ENCODE data around the gene CARD18. TPM values are rescaled to one million over a fixed set of nuclear protein-coding genes. Genes with fewer than 3 reads are reported as not detected.
"Not testable (repeated sequence)": the region's sequence is repeated elsewhere in the genome, so short reads cannot be mapped to it uniquely, and the experiment has no call there.

CARD18 gene
- total RNA-seq, 1 donor from 2014 or later = 0.63 TPM

DNA sequence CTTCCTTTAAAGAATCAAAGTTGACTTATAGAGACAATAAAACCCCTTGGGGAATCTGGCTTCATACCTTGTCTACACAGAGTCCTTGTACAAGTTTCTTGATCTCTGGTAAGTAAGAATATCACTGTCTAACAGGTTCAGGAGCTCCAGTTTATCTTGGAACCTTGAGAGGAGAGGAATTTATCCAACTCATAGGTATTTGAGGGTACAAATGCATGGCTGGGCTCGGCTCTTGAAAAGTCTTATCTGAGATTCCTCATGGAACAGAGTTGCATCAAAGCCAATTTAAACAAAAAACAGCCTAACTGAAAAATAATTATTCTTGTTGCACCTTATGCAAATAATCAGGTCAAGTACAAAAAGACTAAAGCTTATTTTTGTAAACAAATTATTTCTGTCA, 33.4 kb downstream of the CARD18 start:
- Histone ChIP-seq H3K4me1 (peaks cover 6% of the 10 kb centered on the region), H3K27ac (replicated peaks) (no peak overlapping the region), H3K27me3 (ENCODE audit: low read depth) (no peaks in the 10 kb centered on the region), H3K36me3 (no peaks in the 10 kb centered on the region), H3K4me3 (no peak overlapping the region), H3K9me3 (replicated peaks) (no peaks in the 10 kb centered on the region)
- no peak for DNase-seq
- intact Hi-C loops (cut with micrococcal nuclease) = no loop called here
- TF ChIP-seq, protein P1, sequence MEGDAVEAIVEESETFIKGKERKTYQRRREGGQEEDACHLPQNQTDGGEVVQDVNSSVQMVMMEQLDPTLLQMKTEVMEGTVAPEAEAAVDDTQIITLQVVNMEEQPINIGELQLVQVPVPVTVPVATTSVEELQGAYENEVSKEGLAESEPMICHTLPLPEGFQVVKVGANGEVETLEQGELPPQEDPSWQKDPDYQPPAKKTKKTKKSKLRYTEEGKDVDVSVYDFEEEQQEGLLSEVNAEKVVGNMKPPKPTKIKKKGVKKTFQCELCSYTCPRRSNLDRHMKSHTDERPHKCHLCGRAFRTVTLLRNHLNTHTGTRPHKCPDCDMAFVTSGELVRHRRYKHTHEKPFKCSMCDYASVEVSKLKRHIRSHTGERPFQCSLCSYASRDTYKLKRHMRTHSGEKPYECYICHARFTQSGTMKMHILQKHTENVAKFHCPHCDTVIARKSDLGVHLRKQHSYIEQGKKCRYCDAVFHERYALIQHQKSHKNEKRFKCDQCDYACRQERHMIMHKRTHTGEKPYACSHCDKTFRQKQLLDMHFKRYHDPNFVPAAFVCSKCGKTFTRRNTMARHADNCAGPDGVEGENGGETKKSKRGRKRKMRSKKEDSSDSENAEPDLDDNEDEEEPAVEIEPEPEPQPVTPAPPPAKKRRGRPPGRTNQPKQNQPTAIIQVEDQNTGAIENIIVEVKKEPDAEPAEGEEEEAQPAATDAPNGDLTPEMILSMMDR (IDR thresholded peaks at IDR 0.05; ENCODE audit: borderline replicate concordance) = no peak

DNA sequence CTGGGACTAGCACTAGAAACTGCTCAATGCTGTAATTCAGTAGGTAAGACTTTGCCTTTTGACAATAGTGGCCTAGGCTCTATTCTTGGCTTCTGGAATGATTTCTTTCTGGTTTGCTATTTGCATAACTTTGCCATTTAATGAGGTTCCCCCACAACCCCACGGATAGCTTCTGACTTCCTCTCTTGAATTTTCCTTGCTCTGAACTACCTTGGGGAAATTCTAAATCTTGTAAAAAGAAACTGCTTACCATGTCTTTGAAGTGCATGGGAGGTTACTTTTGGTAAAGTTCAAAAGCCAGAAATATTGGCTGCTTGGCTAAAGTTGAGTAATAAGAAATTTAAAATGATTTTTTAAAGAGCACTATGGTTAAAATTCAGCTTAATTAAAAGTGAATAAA, 35.3 kb downstream of the CARD18 start:
- H3K36me3 ChIP-seq = no peaks in the 10 kb centered on the region
- intact Hi-C loops (cut with micrococcal nuclease) = no loop called here
- no peak for DNase-seq
- H3K27me3 ChIP-seq (ENCODE audit: low read depth) = no peaks in the 10 kb centered on the region
- no peaks in the 10 kb centered on the region for H3K9me3 ChIP-seq (replicated peaks)
- H3K4me1 ChIP-seq = no peaks in the 10 kb centered on the region
- TF ChIP-seq, protein P1 (IDR thresholded peaks at IDR 0.05; ENCODE audit: borderline replicate concordance) = no peak
- no peak overlapping the region for H3K27ac ChIP-seq (replicated peaks)
- H3K4me3 ChIP-seq = no peak overlapping the region

DNA sequence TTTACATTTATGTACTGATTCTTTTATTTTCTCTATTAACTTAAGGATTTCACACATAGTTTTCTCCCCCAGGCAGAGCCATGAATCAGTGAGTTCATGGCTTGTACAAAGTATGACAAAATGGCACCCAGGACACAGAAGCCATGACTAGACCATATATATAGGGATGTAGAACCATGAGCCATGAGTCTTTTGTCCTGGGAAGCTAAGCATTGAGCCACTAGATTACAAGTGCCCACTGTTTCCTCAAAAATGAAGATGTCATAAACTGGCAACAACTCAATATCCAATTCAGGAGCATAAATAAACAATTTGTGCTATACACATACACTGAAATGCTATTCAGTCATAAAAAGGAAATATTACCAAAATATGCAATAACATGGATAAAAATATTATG, 36.2 kb downstream of the CARD18 start:
- H3K4me1 ChIP-seq = no peaks in the 10 kb centered on the region
- intact Hi-C loops (cut with micrococcal nuclease) = no loop called here
- no peak for DNase-seq
- TF ChIP-seq, protein P1 (IDR thresholded peaks at IDR 0.05; ENCODE audit: borderline replicate concordance) = no peak
- H3K27me3 ChIP-seq (ENCODE audit: low read depth) = no peaks in the 10 kb centered on the region
- no peak overlapping the region for H3K27ac ChIP-seq (replicated peaks)
- H3K9me3 ChIP-seq (replicated peaks) = no peaks in the 10 kb centered on the region
- H3K36me3 ChIP-seq = no peaks in the 10 kb centered on the region
- H3K4me3 ChIP-seq = no peak overlapping the region

DNA sequence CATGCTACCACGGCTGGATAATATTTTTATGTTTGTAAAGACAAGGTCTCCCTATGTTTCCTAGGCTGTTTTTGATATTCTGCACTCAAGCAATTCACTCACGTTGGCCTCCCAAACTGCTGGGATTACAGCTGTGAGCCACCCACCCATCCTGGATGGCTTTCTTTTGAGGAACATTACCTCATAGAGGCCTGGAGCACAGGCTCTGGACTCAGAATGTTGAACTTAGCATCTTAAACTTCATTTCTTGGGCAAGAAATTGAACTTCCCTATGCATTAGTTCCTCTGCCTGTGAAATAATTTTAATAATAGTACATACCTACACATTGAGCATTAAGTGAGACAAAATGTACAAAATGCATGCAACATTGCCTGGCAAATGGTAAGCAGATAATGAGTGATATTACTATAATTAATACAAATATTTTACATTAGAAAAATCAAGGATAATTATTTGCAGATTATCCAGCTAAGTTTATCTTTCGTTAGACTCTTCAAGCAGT, 37.4 kb downstream of the CARD18 start:
- H3K27me3 ChIP-seq (ENCODE audit: low read depth); H3K4me1 ChIP-seq; H3K4me3 ChIP-seq; H3K9me3 ChIP-seq (replicated peaks); DNase-seq; intact Hi-C loops (cut with micrococcal nuclease); H3K27ac ChIP-seq (replicated peaks); H3K36me3 ChIP-seq: not testable (repeated sequence)

DNA sequence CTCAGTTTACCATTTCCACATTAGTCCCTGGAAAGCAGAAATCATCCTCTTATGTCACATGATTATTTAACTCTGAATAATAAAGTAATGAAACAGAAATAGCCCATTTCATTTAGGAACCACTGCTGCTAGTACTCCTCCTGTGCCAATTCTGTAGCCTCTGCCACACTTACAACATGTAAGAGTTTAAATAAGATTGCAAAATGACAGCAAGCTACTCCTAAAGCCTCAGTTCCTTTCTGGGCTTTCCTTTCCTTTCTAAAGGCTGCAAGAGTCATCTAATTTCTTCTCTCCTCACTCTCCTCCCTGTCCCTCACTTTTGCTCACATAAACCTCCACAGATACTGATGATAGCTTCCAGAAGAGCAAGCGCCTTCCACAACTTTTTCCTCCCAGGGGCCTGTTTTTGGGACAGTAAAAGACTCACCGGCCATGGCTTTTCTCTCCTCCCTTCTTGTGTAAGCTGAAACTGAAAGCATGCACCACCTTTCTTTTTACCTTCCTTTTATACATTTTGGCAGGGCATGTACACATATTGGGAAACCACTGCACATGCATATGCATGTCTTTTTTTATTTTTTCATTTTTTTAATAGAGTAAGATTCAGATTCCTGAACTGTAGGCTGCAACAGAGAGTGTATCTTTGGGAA, 38.5 kb downstream of the CARD18 start:
- Histone ChIP-seq H3K4me3 (no peak overlapping the region), H3K4me1 (no peaks in the 10 kb centered on the region), H3K27ac (replicated peaks) (no peak overlapping the region), H3K27me3 (ENCODE audit: low read depth) (no peaks in the 10 kb centered on the region), H3K9me3 (replicated peaks) (no peaks in the 10 kb centered on the region), H3K36me3 (no peaks in the 10 kb centered on the region)
- TF ChIP-seq, protein P1 (IDR thresholded peaks at IDR 0.05; ENCODE audit: borderline replicate concordance) = no peak
- no peak for DNase-seq
- intact Hi-C loops (cut with micrococcal nuclease) = no loop called here

DNA sequence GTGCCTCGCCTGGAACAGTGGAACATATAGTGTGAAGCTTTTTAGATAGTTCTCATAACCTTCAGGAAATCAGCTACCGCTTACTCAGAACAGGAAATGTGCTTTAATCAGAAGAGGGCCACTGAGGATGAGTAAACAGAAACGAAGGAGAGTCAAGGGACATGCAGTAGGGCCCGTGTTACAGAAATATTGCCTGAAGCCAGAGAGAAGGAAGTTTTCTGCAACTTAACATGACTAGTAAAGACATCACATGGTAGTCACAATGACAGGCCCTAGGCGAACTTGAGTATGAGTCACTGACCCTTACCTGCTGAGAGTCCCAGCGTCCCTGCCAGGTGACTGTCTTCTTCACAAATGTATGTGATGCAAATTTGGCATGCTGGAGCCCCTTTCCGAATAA, 39.4 kb downstream of the CARD18 start:
- DNase-seq = no peak
- Histone ChIP-seq H3K4me3 (no peak overlapping the region), H3K27me3 (ENCODE audit: low read depth) (no peaks in the 10 kb centered on the region), H3K9me3 (replicated peaks) (no peaks in the 10 kb centered on the region), H3K27ac (replicated peaks) (no peak overlapping the region), H3K36me3 (no peaks in the 10 kb centered on the region), H3K4me1 (no peaks in the 10 kb centered on the region)
- intact Hi-C loops (cut with micrococcal nuclease) = no loop called here
- TF ChIP-seq, protein P1 (IDR thresholded peaks at IDR 0.05; ENCODE audit: borderline replicate concordance) = no peak

DNA sequence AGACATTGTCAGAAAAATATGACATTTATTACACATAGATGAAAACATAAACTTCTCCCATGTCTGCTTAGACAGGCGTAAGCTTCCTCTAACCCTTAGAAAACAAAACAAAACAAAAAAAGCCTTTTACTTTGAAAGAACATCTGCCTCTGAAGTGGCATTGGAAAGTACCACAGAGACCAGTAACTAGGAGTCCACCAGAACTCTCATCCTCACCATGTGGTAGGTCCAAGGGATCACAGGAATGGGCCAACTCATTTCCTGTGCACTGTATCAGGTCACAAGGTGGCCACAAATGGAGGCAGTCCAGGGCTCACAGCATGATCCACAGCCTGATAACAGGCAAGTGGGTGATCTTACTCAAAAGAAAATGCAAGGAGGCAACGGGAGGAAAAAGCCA, 40.0 kb downstream of the CARD18 start:
- H3K27me3 ChIP-seq (ENCODE audit: low read depth); H3K4me3 ChIP-seq; H3K36me3 ChIP-seq; H3K27ac ChIP-seq (replicated peaks); H3K4me1 ChIP-seq; DNase-seq; H3K9me3 ChIP-seq (replicated peaks); intact Hi-C loops (cut with micrococcal nuclease): not testable (repeated sequence)

Data from left ventricle myocardium inferior (tissue), 1 donor.